Ovary (tissue), 10 donors: ENCODE results near the gene HYI. TPM values are rescaled to one million over a fixed set of nuclear protein-coding genes. Genes with fewer than 3 reads are reported as not detected.
"Not testable (repeated sequence)": the region's sequence is repeated elsewhere in the genome, so short reads cannot be mapped to it uniquely, and the experiment has no call there.

ENCODE experiments used
- DNase-seq, 5 donors: peaks; one replicate each; pipeline ENCODE4 v3.0.0-alpha.2; 2019 to 2020
- H3K27ac ChIP-seq, 2 donors: fragments of 200-600 bp; one replicate each; pipeline versions ENCODE4 v1.5.1 to v1.8.0; 2019 to 2022
- H3K27me3 ChIP-seq: fragments of 200-600 bp; one replicate; pipeline ENCODE4 v1.8.0; 2022
- H3K36me3 ChIP-seq: fragments of 200-600 bp; sonication (generic); one replicate; pipeline ENCODE4 v1.5.1; 2019
- H3K4me1 ChIP-seq: one replicate; pipeline ENCODE4 v1.8.1; 2013; ENCODE audit warnings: mild to moderate bottlenecking, moderate library complexity; ENCODE audit not compliant: insufficient read depth
- H3K4me3 ChIP-seq: fragments of 200-600 bp; sonication (generic); one replicate; pipeline ENCODE4 v1.5.1; 2017
- H3K9me3 ChIP-seq, 2 donors: fragments of 200-600 bp in 1 of 2; sonication (generic) in 1 of 2; one replicate each; pipeline versions ENCODE4 v1.5.1 to v1.8.1; 2013 to 2019; ENCODE audit warnings: mild to moderate bottlenecking in 1 of 2, moderate library complexity in 1 of 2
- CTCF ChIP-seq, 3 donors: fragments of 450-650 bp in 2 of 3; fragments of 200-600 bp in 1 of 3; IDR thresholded peaks; one replicate each; pipeline versions ENCODE4 v1.5.1 to v1.8.0; 2016 to 2022; ENCODE audit warnings: antibody characterized with exemption in 3 of 3, mild to moderate bottlenecking in 1 of 3
- EP300 ChIP-seq: sonication (generic); formaldehyde crosslinking; IDR thresholded peaks from one replicate; pipeline ENCODE4 v1.6.1; 2017; ENCODE audit warnings: antibody characterized with exemption
- POLR2A ChIP-seq: fragments of 450-650 bp; IDR thresholded peaks from one replicate; pipeline ENCODE4 v1.6.1; 2017; ENCODE audit warnings: antibody characterized with exemption, mild to moderate bottlenecking, moderate library complexity
- WGBS, 3 donors: extraction: QIAGEN DNeasy Blood & Tissue Kit in 1 of 3; methylation state at CpG; one replicate each; pipeline versions ENCODE4 v1.1.5 to v1.1.7; 2013 to 2017; 5-methylcytosine and 5-hydroxymethylcytosine counted together
- intact Hi-C, 4 donors: fragments of 100-400 bp; cut with DNase I; formaldehyde crosslinking; loops; one replicate each; pipeline versions ENCODE4 v1.11.0 to v1.15.1; 2022 to 2023
- long read RNA-seq, 3 donors: library from polyadenylated mRNA in 2 of 3; unstranded in 2 of 3; transcript quantifications; one replicate each; pipeline ENCODE4 v2.0.0 and lab custom pipeline, GENCODE V29; 2021 to 2026
- polyA plus RNA-seq, 2 donors: library from polyadenylated mRNA; stranded (reverse); fragments of 200-250 nt in 1 of 2; fragments of 350-450 nt in 1 of 2; fragmentation: Illumina TruSeq in 1 of 2; extraction: RNeasy Lipid Tissue Mini Kit (QIAGEN cat#74804) in 1 of 2; gene quantifications; one replicate each; pipeline ENCODE4 v1.2.3, GENCODE V29; 2013 to 2014
- total RNA-seq, 7 donors: library from RNA; depleted of rRNA in 2 of 7; stranded (reverse); fragments of >200 nt in 2 of 7; fragmentation: NEBNext Ultra II Directional in 3 of 7; extraction: Animal tissue kit (Norgen Biotek cat#: 25700) in 3 of 7; gene quantifications; one replicate each; pipeline versions ENCODE4 v1.1.0 to v1.2.4, GENCODE V29; 2016 to 2023
- donor health status: DM: no; HTN: no; CAD: no; lungs with moderate emphysema.
- donor health status: DM: no; HTN: no; CAD: no.
- donor health status: Bipolar disorder and iron deficiency.
- donor health status: DM: yes; HTN: yes; CAD: no.
- donor health status: DM: no; HTN: no; CAD: no.
- donor health status: DM: yes; HTN: yes; CAD: no.

HYI gene, protein sequence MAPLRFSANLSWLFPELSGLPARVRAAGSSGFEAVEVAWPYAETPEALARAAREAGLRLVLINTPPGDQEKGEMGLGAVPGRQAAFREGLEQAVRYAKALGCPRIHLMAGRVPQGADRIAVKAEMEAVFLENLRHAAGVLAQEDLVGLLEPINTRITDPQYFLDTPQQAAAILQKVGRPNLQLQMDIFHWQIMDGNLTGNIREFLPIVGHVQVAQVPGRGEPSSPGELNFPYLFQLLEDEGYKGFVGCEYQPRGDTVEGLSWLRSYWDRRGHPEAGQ
- total RNA-seq, result 10 to 100 TPM; 57.3 to 94.4 (median 78.9) TPM
- polyA plus RNA-seq, result 10 to 100 TPM; 16.6 to 77.2 TPM
- long read RNA-seq, donor 1, transcript HYI-201 (8 exons, 1,265 nt), result minor isoform, 7 of 87 reads
- long read RNA-seq, donor 1, transcript HYI-204 (8 exons, 1,066 nt), result major isoform, 19 of 87 reads
- long read RNA-seq, donor 1, partial matches to known transcripts, result 2 of 87 reads
- long read RNA-seq, donor 1, other reads (novel, unspliced or antisense), result 51 of 87 reads
- long read RNA-seq, donor 2, transcript HYI-202 (6 exons, 2,173 nt), result major isoform, 6 of 12 reads
- long read RNA-seq, donor 2, partial matches to known transcripts, result 0 of 12 reads
- long read RNA-seq, donor 2, other reads (novel, unspliced or antisense), result 0 of 12 reads
- long read RNA-seq, donor 3, transcript HYI-201 (8 exons, 1,265 nt), result minor isoform, 5 of 57 reads
- long read RNA-seq, donor 3, transcript HYI-204 (8 exons, 1,066 nt), result major isoform, 19 of 57 reads
- long read RNA-seq, donor 3, partial matches to known transcripts, result 10 of 57 reads
- long read RNA-seq, donor 3, other reads (novel, unspliced or antisense), result 15 of 57 reads

DNA sequence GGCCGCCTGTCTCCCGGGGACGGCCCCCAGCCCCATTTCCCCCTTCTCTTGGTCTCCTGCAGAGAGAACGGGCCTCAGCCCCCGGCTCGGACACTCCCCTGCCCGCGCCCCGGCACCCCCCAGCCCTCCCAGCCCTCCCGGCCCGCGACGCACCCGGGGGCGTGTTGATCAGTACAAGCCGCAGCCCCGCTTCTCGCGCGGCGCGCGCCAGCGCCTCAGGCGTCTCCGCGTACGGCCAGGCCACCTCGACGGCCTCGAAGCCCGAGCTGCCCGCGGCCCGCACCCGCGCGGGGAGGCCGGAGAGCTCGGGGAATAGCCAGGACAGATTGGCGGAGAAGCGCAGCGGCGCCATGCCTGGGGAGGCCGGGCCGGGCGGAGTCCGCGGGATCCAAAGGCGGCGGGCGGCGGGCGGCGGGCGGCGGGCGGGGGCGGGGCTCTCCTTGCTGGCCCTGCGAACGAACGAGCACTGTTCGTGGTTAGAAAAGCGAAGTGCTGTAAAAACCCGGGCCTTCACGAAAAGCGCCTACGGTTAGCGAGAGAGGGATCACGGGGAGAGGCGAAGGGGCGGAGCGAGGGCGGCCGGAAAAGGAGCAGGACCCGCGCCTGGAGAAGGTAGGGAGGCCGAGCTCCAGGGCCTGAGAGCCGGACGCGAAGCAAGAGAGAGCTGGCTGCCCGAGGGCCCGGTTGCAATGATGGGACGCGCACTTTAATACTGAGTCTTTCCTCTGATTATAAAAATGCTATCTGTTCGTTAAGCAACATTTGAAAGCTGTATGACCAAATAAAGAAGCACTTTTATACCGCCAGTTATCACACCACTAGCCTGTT lies at the start of gene HYI:
TSS of gene HYI (minus strand) at position 490 of the 828 bp plus-strand sequence. CDS start at position 352, 138 bp downstream.
- peak; percentile 82 to 90 (median 83) for DNase-seq
- Histone ChIP-seq H3K4me3 (peak within 1 kb of the TSS; percentile 60), H3K9me3 (no peaks in the 10 kb centered on the region), H3K27ac (peak within 1 kb of the TSS; percentile 92 to 95), H3K27me3 (no peaks in the 10 kb centered on the region), H3K4me1 (peaks cover 2% of the 10 kb centered on the region), H3K36me3 (no peaks in the 10 kb centered on the region)
- intact Hi-C loops, result no loop called here
- WGBS, 3 donors, result 0% methylated on average over 44 to 87 of the region's 87 CpGs
- TF ChIP-seq EP300 (no peak), CTCF (IDR thresholded peaks at IDR 0.05) (no peak), POLR2A (no peak)

DNA sequence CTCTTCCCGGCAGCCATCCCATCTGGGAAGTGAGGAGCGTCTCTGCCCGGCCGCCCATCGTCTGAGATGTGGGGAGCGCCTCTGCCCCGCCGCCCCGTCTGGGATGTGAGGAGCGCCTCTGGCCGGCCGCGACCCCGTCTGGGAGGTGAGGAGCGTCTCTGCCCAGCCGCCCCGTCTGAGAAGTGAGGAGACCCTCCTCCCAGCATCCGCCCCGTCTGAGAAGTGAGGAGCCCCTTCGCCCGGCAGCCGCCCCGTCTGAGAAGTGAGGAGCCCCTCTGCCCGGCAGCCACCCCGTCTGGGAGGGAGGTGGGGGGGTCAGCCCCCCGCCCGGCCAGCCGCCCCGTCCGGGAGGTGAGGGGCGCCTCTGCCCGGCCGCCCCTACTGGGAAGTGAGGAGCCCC lies 48.1 kb upstream of the HYI start:
- H3K9me3 ChIP-seq, DNase-seq, H3K36me3 ChIP-seq, H3K27ac ChIP-seq, H3K4me1 ChIP-seq, intact Hi-C loops, H3K4me3 ChIP-seq, H3K27me3 ChIP-seq: not testable (repeated sequence)
- 93 to 99% (median 94%) methylated on average over 9 to 21 of the region's 33 CpGs for WGBS, 3 donors

GRCh38 chr1:43499898-43500297 lies 46.2 kb upstream of the HYI start:
- Histone ChIP-seq H3K4me3 (no peak overlapping the region), H3K9me3 (no peaks in the 10 kb centered on the region), H3K36me3 (no peaks in the 10 kb centered on the region), H3K4me1 (no peaks in the 10 kb centered on the region), H3K27me3 (no peaks in the 10 kb centered on the region), H3K27ac (no peak overlapping the region)
- no peak for DNase-seq
- no peak for TF ChIP-seq EP300
- no peak for TF ChIP-seq POLR2A
- TF ChIP-seq CTCF (IDR thresholded peaks at IDR 0.05), result no peak
- intact Hi-C loops, result no loop called here
- WGBS, 3 donors, result 73 to 79% (median 78%) methylated on average over 6 of the region's 6 CpGs

DNA sequence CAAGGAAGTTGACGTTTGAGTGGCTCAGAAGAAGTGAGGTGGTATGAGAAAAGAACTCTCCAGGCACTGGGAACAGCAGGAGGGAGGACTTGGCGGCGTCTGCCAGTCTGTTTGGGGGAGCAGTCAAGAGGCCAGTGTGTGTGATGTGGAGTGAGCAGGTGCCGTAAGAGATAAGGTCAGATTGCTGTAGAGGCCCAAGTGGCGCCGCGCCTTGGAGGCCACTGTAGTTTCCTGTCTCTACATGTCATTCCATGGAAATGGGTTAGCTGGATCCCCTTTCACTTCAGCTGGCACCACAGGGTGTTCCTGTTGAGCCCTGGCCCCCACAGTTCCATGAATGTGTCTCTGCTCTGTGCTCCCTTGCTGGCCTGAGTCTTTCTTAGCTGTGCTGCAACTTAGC lies 41.5 kb upstream of the HYI start:
- no peak for DNase-seq
- 91 to 92% (median 92%) methylated on average over 7 of the region's 7 CpGs for WGBS, 3 donors
- Histone ChIP-seq H3K4me3 (no peak overlapping the region), H3K27me3 (no peaks in the 10 kb centered on the region), H3K4me1 (no peaks in the 10 kb centered on the region), H3K9me3 (no peaks in the 10 kb centered on the region), H3K27ac (no peak overlapping the region), H3K36me3 (no peaks in the 10 kb centered on the region)
- intact Hi-C loops, result no loop called here
- TF ChIP-seq EP300 (no peak), POLR2A (no peak), CTCF (IDR thresholded peaks at IDR 0.05) (no peak)
